ENCODE measurements around the gene SLC43A3.

SLC43A3 gene

DNA sequence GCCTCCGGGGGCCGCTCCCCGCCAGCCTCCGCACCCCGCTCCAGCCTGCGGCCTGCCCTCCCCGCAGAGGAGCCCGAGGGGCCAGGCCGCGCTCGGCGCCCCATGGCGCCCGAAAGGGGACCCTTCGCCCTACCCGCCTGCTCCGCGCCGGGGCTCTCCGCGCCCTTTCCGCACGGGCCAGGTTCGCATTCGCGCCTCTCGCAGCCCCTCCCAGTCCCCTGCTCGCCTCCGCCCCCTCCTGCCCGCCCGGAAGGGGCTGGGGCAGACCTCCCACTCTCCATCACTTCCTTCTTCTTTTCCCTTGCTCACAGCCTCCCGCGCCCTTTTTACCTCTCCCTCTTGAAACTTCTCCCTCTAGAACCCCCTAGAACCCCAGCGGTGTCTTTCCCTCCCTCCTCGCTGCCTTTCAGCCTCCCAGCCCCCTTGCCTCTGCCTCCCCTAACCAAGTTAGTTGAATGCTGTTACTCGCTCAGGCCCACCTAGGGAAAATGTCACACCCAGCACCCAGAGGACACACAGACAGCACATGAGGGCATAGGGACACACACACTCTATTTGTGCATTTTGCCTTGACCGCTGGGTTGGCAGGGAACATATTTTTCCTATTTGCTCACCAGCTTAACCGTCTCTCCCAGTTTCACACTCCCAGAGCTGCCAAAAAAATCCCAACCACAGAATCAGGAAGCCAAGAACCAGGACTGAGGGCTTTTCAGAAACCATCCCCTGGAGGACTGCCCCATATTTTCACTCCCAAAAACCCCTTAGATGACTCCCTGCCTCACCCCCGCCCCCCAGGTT, at the start of gene SLC43A3:
TSS of gene SLC43A3 (minus strand) at position 193 of the 798 bp plus-strand sequence. CDS start 949 bp downstream, outside the sequence.
- peak; percentile 53 to 85 (median 69) for DNase-seq (ENCODE audit: low read depth in 3 of 3)

DNA sequence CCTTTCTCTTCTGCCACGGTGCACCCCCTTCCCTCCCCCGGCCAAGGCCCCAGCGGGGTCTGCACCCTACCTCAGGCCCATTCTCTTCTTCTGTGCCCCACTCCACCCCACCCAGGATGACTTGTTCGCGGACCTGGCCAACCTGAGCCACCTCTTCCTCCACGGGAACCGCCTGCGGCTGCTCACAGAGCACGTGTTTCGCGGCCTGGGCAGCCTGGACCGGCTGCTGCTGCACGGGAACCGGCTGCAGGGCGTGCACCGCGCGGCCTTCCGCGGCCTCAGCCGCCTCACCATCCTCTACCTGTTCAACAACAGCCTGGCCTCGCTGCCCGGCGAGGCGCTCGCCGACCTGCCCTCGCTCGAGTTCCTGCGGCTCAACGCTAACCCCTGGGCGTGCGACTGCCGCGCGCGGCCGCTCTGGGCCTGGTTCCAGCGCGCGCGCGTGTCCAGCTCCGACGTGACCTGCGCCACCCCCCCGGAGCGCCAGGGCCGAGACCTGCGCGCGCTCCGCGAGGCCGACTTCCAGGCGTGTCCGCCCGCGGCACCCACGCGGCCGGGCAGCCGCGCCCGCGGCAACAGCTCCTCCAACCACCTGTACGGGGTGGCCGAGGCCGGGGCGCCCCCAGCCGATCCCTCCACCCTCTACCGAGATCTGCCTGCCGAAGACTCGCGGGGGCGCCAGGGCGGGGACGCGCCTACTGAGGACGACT, 49.3 kb upstream of the SLC43A3 start:
- peak in 1 of 3 experiments; percentile 27 for DNase-seq (ENCODE audit: low read depth in 3 of 3)

GRCh38 chr11:57475671-57476046, 48.7 kb upstream of the SLC43A3 start:
- no peak for DNase-seq (ENCODE audit: low read depth in 3 of 3)

- DNase-seq (ENCODE audit: low read depth in 3 of 3), result no peak
These were observed 48.3 kb upstream of the SLC43A3 start for GRCh38 chr11:57475191-57475590.

DNA sequence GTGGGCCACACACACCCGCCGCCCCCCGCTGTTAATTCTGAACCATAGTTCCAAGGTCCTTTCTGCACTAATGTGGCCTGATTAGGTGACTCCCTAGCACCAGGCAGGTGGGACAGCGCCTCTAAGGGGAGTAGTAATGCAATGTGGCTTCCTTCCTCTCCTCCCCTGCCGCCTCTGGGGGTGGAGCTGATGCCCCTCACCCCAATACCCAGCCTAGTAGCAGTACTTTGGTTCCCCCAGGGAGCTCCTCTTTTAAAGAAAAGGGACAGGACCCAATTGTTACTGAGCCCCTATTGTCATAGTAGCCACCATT, 47.8 kb upstream of the SLC43A3 start:
- DNase-seq (ENCODE audit: low read depth in 3 of 3), result no peak

DNA sequence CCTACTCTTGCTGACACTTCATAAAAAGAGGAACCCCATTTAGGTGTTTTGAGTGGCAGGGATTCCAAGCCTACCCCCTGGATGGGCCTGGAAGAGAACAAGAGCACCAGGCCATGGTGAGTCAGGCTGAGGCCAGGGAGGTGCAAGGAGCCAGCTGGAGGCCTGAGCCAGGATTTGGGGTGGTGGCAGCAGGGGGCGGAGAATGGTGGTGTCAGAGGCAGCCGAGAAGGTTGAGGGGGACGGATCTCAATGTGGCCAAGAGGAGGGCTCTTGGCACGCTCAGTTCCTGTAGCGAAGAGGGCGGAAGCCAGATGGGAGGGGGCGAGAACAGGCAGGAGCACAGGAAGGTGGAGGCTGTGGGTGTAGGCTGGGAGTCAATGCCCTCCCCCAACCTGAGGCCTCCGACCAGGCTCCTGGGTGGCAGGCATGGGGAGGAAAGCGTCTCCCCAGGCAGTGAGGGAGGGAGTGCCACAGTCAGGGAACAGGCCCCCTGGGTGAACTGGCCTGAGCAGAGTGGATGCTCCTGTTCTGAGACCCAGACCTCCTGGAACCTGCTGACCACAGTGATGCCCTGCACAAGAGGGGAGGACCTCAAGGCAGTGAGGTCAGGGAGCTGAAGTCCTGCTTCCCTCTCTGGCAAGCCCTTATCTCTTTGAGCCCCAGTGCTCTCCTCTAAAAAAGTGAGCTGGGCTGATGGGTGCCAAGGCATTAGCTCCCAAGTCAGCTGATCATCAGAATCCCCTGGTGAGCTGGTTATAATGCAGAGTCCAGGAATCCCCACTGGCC, 47.3 kb upstream of the SLC43A3 start:
- DNase-seq (ENCODE audit: low read depth in 3 of 3), result peak in 1 of 3 experiments; percentile 43

GRCh38 chr11:57473285-57473841, 46.4 kb upstream of the SLC43A3 start:
- no peak for DNase-seq (ENCODE audit: low read depth in 3 of 3)

GRCh38 chr11:57471496-57471895, 44.6 kb upstream of the SLC43A3 start:
- no peak for DNase-seq (ENCODE audit: low read depth in 3 of 3)

GRCh38 chr11:57469268-57469667, 42.3 kb upstream of the SLC43A3 start:
- no peak for DNase-seq (ENCODE audit: low read depth in 3 of 3)

DNA sequence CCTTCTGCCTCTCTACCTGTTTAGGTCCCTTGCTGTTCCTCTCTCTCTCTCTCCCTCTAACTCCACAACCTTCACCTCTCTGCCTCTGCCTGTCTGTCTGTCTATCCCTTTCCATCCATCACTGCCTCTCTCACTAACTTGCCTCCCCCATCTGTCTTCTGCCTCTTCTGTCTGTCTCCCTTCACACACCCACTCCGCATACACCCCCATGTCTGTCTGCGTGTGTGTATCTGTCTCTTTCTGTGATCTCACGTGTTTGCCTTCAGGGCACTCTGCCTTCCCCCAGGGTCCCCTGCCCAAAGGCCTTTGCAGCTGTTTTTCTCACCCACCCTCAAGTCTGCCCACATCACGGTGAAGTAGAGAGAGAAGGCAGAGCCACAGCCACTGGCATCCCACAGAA, 41.4 kb upstream of the SLC43A3 start:
- no peak for DNase-seq (ENCODE audit: low read depth in 3 of 3)

- DNase-seq (ENCODE audit: low read depth in 3 of 3), result no peak
These were observed 40.7 kb upstream of the SLC43A3 start for GRCh38 chr11:57467508-57468157.

DNA sequence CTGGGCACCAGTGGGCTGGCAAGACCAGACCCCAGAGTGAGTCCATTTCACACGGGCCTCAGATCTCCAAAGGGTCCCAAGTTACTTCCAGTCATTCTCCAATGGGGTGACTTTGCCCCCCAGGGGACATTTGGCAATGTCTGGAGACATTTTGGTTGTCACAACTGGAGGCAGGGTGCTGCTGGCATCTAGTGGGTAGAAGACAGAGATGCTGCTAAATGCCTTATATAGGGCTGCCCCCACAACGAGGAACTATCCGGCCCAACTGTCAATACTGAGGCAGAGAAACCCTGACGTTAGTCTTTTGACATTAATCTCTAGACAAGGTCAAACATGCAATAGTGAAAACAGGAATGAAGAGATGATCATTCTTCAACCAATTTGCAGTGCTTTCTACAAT, 39.8 kb upstream of the SLC43A3 start:
- DNase-seq (ENCODE audit: low read depth in 3 of 3), result no peak

DNA sequence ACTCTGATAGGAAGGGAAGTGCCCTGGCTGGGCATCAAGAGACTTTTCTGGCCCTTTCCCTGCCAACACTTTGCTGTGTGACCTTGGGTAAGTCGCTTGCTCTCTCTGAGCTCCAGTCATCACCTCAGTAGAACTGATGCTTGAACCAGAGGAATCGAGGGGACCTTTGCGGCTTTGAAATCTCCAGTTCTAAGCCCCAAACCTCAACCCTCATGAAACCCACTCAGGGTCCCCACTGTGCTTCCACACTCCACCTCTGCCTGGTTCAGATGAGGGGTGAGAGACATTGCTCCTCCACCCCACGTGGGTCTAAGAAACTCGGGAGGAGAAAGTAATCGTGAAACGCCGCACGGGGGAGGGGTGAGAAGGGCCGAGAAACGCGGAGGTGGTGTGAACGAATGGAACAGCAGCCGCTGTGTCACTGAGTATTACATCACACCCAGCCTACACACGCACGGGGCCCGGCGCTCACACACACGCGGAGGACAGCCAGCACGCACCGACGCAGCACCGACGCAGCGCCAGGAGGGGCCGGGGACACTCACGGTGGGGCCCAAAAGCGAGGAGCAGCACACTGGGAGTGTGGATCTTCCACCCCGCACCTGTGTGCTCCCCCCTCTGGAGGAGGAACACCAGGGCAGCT, 37.7 kb upstream of the SLC43A3 start:
- DNase-seq (ENCODE audit: low read depth in 3 of 3), result no peak

- DNase-seq (ENCODE audit: low read depth in 3 of 3), result no peak
These were observed 37.0 kb upstream of the SLC43A3 start for GRCh38 chr11:57463671-57464538.

GRCh38 chr11:57462597-57462996, 35.7 kb upstream of the SLC43A3 start:
- DNase-seq (ENCODE audit: low read depth in 3 of 3), result no peak

DNA sequence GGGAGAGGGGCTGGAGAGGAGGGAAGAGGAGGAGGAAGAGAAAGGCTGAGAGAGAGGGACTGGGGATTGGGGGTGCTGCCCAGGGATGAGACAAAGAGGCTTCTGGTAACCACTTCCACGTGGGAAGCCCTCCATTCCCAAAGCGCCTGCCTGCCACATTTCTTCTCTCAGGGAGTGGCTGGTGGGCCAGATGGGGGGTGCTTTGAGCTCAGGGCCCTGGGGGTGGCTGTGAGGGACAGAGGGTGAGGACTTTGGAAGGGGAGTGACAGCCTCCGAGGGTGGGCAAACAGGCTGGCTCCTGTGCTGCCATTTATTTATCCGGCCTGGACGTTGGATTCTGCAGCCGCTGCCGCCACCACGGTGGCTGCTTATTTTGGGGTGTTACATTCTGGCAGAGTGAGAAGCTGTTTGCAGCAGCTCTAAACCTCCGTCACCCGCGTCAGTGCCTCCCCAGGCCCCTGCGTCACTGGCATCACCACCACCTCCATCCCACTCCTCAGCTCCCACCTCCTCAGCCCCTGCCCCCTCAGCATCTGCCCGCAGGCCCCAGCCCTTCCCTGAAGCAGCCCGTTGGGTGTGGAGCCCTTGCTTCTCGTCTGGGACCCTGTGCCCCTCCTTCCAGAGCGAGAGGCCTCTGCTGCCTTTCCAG, 35.0 kb upstream of the SLC43A3 start:
- DNase-seq (ENCODE audit: low read depth in 3 of 3), result no peak

GRCh38 chr11:57460758-57461749, 34.1 kb upstream of the SLC43A3 start:
- DNase-seq (ENCODE audit: low read depth in 3 of 3), result no peak

GRCh38 chr11:57460022-57460757, 33.3 kb upstream of the SLC43A3 start, which contains the start of gene RTN4RL2:
Gene RTN4RL2, plus strand, starts transcription at chr11:57460528. Its CDS starts 338 bp downstream, at chr11:57460866.
- DNase-seq (ENCODE audit: low read depth in 3 of 3), result peak in 1 of 3 experiments; percentile 58
